ENCODE measurements around the gene C4orf50.

C4orf50 gene

DNA sequence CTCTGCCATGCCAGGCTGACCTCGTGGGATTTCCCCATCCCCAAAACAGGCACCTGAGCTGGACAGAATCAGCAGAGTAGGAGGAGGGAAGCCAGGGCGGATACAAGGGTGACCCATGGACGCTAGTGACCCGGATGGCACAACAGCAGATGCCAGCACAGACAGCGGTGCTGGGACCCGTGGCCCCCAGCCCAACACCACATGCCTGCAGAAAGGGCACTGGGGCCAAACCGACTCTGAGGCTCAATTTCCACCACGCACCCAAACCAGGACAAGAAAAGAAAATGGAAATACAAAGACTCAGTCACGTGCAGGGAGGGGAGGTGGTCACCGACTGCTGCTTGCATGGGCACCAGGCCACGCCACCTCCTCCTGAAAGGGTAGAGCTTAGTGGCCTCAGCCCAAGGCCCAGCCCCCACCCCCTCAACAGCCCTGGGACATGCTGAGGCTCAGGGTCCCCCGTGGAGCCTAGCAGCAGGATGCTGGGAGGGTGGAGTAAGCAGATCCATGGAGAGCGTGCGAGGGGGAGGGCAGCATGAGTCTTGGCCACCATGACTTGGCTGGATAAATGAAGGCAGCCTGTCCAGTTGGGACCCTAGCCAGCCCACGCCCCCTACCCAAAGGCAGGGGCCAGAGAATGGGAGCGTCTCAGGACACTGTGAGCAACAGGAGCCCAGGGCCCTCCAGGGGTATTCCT, 47.7 kb downstream of the C4orf50 start:
- no peak for DNase-seq (ENCODE audit: low spot score)
- TF ChIP-seq, protein P1, sequence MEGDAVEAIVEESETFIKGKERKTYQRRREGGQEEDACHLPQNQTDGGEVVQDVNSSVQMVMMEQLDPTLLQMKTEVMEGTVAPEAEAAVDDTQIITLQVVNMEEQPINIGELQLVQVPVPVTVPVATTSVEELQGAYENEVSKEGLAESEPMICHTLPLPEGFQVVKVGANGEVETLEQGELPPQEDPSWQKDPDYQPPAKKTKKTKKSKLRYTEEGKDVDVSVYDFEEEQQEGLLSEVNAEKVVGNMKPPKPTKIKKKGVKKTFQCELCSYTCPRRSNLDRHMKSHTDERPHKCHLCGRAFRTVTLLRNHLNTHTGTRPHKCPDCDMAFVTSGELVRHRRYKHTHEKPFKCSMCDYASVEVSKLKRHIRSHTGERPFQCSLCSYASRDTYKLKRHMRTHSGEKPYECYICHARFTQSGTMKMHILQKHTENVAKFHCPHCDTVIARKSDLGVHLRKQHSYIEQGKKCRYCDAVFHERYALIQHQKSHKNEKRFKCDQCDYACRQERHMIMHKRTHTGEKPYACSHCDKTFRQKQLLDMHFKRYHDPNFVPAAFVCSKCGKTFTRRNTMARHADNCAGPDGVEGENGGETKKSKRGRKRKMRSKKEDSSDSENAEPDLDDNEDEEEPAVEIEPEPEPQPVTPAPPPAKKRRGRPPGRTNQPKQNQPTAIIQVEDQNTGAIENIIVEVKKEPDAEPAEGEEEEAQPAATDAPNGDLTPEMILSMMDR (IDR thresholded peaks at IDR 0.05; ENCODE audit: extremely low read depth, insufficient read depth, missing control alignments): no peak
- in situ Hi-C loops (cut with MboI; ENCODE audit: low pct_unique_long_range_greater_than_20kb, low sequenced_read_pairs, unreplicated experiment): no loop called here

DNA sequence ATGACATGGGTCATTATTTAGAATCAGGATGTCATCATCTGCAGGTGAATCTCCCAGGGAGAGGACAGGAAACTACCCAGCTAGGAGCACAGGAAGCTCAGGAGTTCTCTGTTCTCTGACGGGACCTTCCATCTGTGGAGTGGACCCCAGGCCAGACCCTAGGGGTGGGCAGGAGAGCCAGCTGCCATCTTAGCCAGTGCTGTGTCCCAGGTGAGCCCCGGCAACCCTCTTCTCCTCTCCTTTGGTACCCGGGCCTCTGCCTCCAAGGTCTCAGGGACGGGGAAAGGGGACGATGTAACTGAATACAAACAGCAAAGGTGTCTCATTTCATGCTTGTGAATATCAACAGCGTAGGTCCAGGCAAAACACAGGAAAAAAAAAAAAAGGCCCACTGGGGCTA, 48.5 kb downstream of the C4orf50 start:
- in situ Hi-C loops (cut with MboI; ENCODE audit: low pct_unique_long_range_greater_than_20kb, low sequenced_read_pairs, unreplicated experiment): no loop called here
- no peak for DNase-seq (ENCODE audit: low spot score)
- TF ChIP-seq, protein P1 (IDR thresholded peaks at IDR 0.05; ENCODE audit: extremely low read depth, insufficient read depth, missing control alignments): no peak

DNA sequence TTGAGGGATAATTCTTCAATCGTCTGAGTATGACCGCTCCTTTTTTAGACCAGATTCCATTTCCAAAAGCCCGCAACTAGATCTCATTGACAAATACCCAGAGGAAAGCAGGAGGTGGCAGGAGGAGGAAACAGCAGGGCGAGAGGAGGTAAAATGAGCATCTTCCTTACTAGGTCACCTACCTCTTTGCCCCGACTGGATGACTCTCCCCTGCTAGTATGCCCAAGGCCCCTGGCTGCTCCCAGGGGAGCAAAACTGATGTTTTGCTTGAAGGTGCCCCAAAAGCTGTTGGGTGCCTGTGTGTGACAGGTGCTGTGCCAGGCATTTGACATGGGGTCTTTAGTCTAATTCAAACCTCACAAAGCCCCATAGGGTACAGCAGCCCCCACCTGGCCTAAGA, 48.9 kb downstream of the C4orf50 start:
- no peak for DNase-seq (ENCODE audit: low spot score)
- TF ChIP-seq, protein P1 (IDR thresholded peaks at IDR 0.05; ENCODE audit: extremely low read depth, insufficient read depth, missing control alignments): no peak
- in situ Hi-C loops (cut with MboI; ENCODE audit: low pct_unique_long_range_greater_than_20kb, low sequenced_read_pairs, unreplicated experiment): no loop called here

DNA sequence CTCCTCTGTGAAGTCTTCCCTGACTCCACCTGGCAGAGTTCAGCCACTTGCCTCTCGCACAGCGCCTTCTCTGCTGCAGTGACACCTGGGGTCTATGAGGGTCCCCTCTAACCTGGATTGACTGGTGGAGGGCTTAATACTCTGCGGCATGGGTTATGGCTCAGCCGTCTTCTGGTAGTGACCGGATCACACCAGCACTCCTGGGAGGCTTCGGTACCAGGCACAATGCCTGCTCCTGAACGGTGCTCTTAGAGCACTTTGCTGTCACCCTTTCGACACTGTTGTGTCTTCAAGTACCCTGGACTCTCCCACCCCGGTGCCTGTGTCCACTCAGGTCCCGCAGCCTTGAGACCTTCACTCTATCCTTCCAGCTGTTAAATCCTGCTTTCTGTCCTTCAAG, 50.0 kb downstream of the C4orf50 start:
- in situ Hi-C loops (cut with MboI; ENCODE audit: low pct_unique_long_range_greater_than_20kb, low sequenced_read_pairs, unreplicated experiment): no loop called here
- DNase-seq (ENCODE audit: low spot score): no peak
- TF ChIP-seq, protein P1 (IDR thresholded peaks at IDR 0.05; ENCODE audit: extremely low read depth, insufficient read depth, missing control alignments): no peak

DNA sequence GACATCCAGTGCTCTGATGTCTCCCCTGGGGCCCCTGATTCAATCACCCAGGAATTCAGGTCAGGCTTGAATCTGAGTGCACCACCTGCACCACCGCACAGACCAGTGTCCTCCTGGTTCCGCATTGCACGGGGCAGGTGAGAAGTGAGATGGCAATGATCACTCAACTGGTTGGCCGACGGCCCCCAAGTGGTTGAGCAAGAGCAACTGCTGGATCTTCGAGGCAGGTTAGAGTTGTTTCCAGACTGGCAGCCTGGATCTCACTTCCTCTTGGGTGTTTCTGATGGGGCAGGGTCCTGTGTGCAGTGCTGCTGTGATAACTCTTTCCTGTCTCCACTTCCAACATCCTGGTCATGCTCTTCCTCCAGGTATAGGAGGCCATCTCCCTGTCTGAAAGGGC, 50.4 kb downstream of the C4orf50 start:
- TF ChIP-seq, protein P1 (IDR thresholded peaks at IDR 0.05; ENCODE audit: extremely low read depth, insufficient read depth, missing control alignments): no peak
- in situ Hi-C loops (cut with MboI; ENCODE audit: low pct_unique_long_range_greater_than_20kb, low sequenced_read_pairs, unreplicated experiment): no loop called here
- no peak for DNase-seq (ENCODE audit: low spot score)

DNA sequence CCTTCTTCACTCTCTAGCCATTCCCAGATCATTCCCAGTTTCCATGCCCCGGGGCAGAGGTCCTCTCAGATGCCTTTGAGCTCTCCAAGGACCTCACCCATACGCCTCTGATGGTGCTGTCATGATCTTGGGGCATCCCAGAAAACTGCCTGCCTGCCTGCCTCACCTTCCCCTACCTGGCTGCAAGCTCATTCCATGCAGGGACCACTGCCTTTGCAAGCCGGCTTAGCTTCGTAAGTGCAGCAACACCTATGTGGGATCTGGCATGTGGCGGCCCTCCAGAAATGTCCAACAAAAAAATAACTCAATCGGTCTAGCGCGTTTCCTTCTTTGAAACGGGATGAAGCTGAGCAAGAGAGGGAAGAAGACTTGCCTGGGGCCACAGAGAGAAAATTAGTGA, 53.0 kb downstream of the C4orf50 start:
- in situ Hi-C loops (cut with MboI; ENCODE audit: low pct_unique_long_range_greater_than_20kb, low sequenced_read_pairs, unreplicated experiment): no loop called here
- no peak for DNase-seq (ENCODE audit: low spot score)
- TF ChIP-seq, protein P1 (IDR thresholded peaks at IDR 0.05; ENCODE audit: extremely low read depth, insufficient read depth, missing control alignments): no peak
